Osteocyte (in vitro differentiated cells): ENCODE measurements around the gene PRKAR1B. TPM values are rescaled to one million over a fixed set of nuclear protein-coding genes. Genes with fewer than 3 reads are reported as not detected.

Experiments used
- DNase-seq: peaks from one replicate; pipeline ENCODE4 v3.0.0; 2021; ENCODE audit warnings: mixed read lengths; ENCODE audit not compliant: unreplicated experiment; ENCODE audit errors: extremely low spot score
- H3K27ac Mint-ChIP-seq: one replicate; pipeline ENCODE4 v1.8.0; 2021; ENCODE audit warnings: mild to moderate bottlenecking, mixed read lengths; ENCODE audit not compliant: unreplicated experiment
- H3K27me3 Mint-ChIP-seq: one replicate; pipeline ENCODE4 v1.8.0; 2021; ENCODE audit warnings: mixed read lengths; ENCODE audit not compliant: unreplicated experiment
- H3K36me3 Mint-ChIP-seq: one replicate; pipeline ENCODE4 v1.8.0; 2021; ENCODE audit warnings: mixed read lengths; ENCODE audit not compliant: unreplicated experiment
- H3K4me1 Mint-ChIP-seq: one replicate; pipeline ENCODE4 v1.8.0; 2021; ENCODE audit warnings: mixed read lengths; ENCODE audit not compliant: unreplicated experiment
- H3K4me3 Mint-ChIP-seq: one replicate; pipeline ENCODE4 v1.8.0; 2021; ENCODE audit warnings: mild to moderate bottlenecking, moderate library complexity, mixed read lengths; ENCODE audit not compliant: unreplicated experiment
- H3K9me3 Mint-ChIP-seq: one replicate; pipeline ENCODE4 v1.8.0; 2021; ENCODE audit warnings: mixed read lengths; ENCODE audit not compliant: unreplicated experiment
- total RNA-seq: library from RNA; stranded (reverse); gene quantifications from 2 replicates; pipeline ENCODE4 v1.2.1, GENCODE V29; 2021
- TF ChIP-seq, protein P1 (sequence below): fragments of 200-600 bp; sonication (generic); IDR thresholded peaks from 2 replicates; pipeline ENCODE4 v1.5.0; 2021; ENCODE audit warnings: antibody characterized with exemption, mild to moderate bottlenecking, moderate library complexity

Gene PRKAR1B
- total RNA-seq, 1 donor from 2014 or later, result 12.0 TPM

DNA sequence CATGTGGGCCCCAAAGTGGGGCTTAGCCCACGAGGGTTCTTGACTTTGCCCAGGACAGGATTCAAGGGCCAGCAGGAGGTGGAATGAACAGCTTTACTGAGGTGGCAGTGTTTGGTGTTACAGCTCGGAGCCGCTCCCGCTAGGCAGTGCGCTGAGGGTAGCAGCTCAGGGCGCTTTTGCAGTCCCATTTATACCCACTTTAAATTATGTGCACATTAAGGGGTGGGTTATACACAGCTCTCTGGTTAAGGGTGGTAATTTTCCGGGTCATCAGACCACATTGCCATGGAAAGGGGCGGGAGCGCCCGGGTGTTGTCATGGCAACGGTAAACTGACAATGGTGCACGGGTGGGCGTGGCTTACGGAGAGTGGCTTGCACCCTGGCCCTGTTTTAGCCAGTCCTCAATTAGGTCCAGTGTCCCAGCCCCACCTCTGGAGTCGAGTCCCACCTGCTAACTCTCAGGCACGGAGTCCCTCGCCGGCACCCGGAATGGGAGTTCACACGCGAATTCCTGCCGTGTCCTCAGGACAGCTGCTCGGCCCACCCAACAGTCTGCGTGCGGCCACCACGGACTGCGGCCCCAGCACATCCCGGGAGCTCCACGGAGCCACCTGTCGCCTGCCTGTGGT, 149.2 kb downstream of the PRKAR1B start:
- H3K4me1 Mint-ChIP-seq, result peaks cover 3% of the 10 kb centered on the region
- TF ChIP-seq, protein P1, sequence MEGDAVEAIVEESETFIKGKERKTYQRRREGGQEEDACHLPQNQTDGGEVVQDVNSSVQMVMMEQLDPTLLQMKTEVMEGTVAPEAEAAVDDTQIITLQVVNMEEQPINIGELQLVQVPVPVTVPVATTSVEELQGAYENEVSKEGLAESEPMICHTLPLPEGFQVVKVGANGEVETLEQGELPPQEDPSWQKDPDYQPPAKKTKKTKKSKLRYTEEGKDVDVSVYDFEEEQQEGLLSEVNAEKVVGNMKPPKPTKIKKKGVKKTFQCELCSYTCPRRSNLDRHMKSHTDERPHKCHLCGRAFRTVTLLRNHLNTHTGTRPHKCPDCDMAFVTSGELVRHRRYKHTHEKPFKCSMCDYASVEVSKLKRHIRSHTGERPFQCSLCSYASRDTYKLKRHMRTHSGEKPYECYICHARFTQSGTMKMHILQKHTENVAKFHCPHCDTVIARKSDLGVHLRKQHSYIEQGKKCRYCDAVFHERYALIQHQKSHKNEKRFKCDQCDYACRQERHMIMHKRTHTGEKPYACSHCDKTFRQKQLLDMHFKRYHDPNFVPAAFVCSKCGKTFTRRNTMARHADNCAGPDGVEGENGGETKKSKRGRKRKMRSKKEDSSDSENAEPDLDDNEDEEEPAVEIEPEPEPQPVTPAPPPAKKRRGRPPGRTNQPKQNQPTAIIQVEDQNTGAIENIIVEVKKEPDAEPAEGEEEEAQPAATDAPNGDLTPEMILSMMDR, result no peak
- no peak overlapping the region for H3K27ac Mint-ChIP-seq
- no peak for DNase-seq
- no peaks in the 10 kb centered on the region for H3K9me3 Mint-ChIP-seq
- no peak overlapping the region for H3K4me3 Mint-ChIP-seq
- peaks cover 5% of the 10 kb centered on the region for H3K36me3 Mint-ChIP-seq
- H3K27me3 Mint-ChIP-seq, result no peaks in the 10 kb centered on the region

DNA sequence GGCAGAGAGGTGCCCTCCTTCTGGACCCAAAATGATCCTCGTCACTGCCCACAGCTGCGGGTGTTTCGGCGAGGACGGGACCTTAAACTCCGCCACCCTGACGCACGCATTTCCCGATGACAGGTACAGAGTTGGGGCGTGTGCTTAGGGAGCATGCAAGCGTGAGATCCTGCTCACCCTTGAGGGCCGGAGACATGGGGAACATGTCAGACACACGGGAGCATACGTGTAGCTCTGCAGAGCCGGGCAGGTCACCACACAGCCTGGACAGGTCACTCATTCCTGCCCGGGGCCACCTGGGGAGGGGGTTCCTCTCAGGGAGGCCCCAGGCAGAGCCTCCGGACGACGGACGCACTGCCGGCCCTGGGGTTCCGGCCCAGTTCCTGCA, 149.8 kb downstream of the PRKAR1B start:
- H3K27me3 Mint-ChIP-seq, result no peaks in the 10 kb centered on the region
- H3K36me3 Mint-ChIP-seq, result peaks cover 5% of the 10 kb centered on the region
- H3K9me3 Mint-ChIP-seq, result no peaks in the 10 kb centered on the region
- peaks cover 3% of the 10 kb centered on the region for H3K4me1 Mint-ChIP-seq
- TF ChIP-seq, protein P1, result no peak
- H3K4me3 Mint-ChIP-seq, result no peak overlapping the region
- no peak for DNase-seq
- no peak overlapping the region for H3K27ac Mint-ChIP-seq

DNA sequence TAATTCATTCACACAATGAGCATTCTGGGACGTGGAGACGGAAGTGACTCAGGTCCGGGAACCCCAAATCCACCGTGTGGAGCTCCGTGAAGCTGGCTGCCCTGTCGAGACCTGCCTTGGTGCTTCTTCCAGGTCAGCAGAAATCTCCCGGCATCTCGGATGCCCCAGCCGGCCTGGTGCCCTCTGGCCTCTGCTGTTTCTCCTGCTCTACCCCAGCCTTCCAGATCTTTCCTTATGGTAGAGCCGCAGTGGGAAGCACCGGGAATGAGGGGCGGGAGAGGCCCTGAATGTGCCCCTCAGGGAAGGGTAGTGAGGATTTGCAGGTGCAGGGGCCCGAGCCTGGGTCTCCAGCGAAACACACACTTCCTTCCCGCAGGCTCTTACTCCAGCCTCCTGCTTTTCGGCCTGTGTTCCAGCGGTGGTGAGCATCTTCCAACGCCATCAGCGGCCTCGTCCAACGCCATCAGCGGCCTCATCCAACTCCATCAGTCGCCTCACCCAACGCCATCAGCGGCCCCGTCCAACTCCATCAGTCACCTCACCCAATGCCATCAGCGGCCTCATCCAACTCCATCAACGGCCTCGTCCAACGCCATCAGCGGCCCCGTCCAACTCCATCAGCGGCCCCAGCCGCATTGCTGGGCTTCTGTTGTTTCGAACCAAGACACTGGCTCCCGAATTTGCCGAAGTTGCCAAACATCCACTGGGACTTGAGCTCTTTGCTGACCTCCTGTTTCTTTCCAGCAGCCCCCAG, 150.4 kb downstream of the PRKAR1B start:
- Mint-ChIP-seq H3K36me3 (peaks cover 3% of the 10 kb centered on the region), H3K27me3 (no peaks in the 10 kb centered on the region), H3K9me3 (no peaks in the 10 kb centered on the region), H3K4me1 (peaks cover 3% of the 10 kb centered on the region), H3K27ac (no peak overlapping the region), H3K4me3 (no peak overlapping the region)
- DNase-seq, result no peak
- TF ChIP-seq, protein P1, result no peak

DNA sequence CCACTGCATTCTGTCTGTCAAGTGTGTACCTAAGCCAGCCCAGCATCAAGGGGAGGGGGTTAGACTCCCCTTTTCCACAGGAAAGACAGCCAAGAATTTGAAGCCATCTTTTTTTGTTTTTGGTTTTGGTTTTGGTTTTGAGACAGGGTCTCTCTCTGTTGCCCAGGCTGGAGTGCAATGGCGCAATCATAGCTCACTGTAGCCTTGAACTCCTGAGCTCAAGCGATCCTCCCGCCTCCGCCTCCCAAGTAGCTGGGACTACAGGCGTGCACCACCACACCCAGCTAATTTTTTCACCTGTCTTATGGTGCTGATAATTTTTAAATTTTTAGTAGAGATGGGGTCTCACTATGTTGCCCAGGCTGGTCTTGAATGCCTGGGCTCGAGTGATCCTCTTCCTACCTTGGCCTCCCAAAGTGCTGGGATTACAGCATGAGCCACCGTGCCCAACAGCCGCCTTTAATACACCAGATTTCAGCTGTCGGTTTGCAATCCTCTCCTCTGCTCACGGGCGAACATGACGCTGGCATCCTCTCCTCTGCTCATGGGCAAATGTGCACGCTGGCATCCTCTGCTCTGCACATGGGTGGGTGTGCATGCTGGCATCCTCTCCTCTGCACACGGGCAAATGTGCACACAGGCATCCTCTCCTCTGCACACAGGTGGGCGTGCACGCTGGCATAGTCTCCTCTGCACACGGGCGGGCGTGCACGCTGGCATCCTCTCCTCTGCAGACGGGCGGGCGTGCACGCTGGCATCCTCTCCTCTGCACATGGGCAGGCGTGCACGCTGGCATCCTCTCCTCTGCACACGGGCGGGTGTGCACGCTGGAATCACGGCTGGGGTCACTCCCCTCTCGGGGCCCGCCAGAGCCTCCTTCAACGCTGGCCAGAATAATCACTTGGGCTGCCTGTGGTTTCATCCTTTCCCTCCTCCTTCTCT, 151.4 kb downstream of the PRKAR1B start:
- no peak for DNase-seq
- TF ChIP-seq, protein P1, result no peak
- H3K27me3 Mint-ChIP-seq, result no peaks in the 10 kb centered on the region
- no peaks in the 10 kb centered on the region for H3K4me1 Mint-ChIP-seq
- H3K36me3 Mint-ChIP-seq, result peaks cover 3% of the 10 kb centered on the region
- H3K4me3 Mint-ChIP-seq, result no peak overlapping the region
- H3K27ac Mint-ChIP-seq, result no peak overlapping the region
- H3K9me3 Mint-ChIP-seq, result no peaks in the 10 kb centered on the region
